Activated CD4-positive, alpha-beta T cell treated with anti-CD3 and anti-CD28 coated beads, Interleukin-2, amount 50 U/mL, for 4 hours (primary cell): ENCODE data around the gene CAMKMT.

ENCODE experiments used
- DNase-seq, 2 experiments: peaks; one replicate each; pipeline ENCODE4 v3.0.0-alpha.2; 2020

Gene CAMKMT

GRCh38 chr2:44706681-44707553 is 345.2 kb downstream of the CAMKMT start:
- DNase-seq = no peak

DNA sequence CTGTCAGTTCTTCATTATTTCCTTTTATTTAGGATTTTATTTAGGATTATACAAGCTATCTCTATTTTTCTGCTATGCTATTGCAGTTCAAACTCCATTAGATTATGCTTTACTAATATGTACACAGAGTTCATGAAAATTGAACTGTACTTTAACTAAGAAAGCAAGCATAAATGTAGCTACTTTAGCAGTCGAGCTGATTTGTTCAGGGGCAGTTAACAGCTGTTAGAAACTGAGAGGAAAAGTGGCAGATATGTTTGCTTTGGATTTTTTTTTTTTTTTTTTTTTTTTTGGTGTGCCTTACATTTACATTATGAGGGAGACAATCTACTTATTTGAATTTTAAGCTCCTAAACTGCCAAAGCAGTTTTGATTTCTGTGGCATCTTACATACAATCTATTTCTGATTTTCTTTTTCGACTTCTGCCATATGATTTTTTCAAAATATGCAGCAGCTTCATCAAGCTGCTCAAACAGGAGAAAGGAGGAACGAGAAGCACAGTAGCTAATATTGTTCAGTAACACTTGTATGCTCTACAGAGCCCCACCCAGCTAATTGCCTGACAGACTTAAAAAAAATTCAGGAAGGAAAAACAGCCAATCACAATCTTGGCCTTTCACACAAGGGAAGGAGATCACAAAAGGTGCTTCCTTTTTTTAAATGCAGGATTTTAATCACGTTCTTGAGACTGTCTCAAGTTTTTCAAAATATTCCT is 346.4 kb downstream of the CAMKMT start:
- no peak for DNase-seq

DNA sequence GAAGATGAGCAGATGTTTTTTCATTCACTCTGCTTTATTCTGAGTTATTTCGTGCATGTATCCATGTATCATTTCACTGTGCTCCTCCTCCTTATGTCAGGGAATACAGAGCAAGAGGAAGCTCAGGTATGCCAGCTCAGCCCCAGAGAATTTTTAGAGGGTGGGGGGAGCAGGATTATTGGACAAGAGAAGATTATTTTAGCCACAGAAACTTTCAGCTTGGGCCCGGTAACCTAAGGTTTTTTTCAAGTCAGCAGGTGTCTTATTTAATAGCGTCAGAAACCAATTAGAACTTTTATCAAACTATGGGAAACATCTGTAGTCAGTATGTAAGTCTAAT is 346.9 kb downstream of the CAMKMT start:
- DNase-seq = no peak

GRCh38 chr2:44713170-44713569 is 351.4 kb downstream of the CAMKMT start:
- DNase-seq = no peak

- DNase-seq = no peak
These were observed 353.9 kb downstream of the CAMKMT start for GRCh38 chr2:44715671-44716081.

GRCh38 chr2:44716131-44716530 is 354.4 kb downstream of the CAMKMT start:
- DNase-seq = no peak

DNA sequence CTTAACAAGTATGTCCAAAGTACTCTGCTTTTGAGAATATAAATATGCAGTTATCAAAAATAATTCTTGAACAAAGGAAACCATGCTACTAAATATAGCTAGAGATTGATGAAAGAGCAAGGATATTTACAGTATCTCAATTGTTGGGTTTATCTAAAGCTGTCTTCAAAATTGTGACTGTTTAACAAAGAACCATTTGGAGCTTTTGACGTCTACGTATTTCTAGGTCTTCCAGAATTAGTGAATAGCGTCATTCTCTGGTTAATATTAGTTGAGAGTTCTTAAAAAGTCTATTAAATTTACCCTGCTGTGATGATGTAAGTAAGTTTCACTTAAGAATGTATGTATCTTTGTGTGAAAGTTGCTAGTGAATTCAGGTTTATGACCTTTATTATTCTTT is 356.7 kb downstream of the CAMKMT start:
- DNase-seq = no peak

DNA sequence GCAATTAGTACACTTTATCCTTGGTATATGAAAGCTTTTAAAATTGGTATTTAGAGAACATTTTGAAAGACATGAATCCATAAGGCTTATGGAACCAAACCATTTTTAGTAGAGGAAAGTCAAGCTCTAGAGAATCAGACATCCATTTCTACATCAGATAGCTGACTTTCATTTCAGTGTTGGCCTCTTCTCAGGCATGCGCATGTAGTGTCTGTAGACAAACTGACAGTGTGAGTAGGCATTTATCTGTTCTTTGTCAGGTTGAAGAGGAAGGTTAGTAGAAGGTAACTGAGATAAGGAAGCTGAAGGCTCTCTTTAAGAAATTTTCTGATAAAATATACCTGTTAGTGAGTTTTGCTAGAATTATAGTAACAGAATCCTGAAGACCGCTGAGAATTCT is 357.8 kb downstream of the CAMKMT start:
- DNase-seq = no peak

GRCh38 chr2:44722026-44722625 is 360.4 kb downstream of the CAMKMT start:
- DNase-seq = no peak

- DNase-seq = no peak
These were observed 362.2 kb downstream of the CAMKMT start for GRCh38 chr2:44723921-44724320.

DNA sequence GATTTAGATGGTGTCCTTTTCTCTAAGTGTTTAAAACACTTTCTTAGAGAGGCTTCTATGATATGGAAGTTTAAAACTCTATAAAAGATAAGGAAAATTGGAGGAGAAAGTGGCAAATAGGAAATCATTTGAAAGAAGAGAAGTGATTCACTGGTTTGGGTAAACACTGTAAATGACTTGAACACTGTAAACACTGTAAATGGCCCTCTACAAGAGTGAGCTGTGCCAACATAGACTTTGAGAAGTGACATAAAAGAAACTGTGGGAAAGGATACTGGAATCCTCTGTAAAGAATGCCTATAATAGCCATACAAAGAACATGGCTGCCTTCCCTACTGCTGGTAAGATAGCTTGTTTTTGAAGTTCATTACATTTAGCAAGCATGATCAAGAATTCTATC is 368.8 kb downstream of the CAMKMT start:
- DNase-seq = no peak

- no peak for DNase-seq
These were observed 369.8 kb downstream of the CAMKMT start for GRCh38 chr2:44731505-44731904.

DNA sequence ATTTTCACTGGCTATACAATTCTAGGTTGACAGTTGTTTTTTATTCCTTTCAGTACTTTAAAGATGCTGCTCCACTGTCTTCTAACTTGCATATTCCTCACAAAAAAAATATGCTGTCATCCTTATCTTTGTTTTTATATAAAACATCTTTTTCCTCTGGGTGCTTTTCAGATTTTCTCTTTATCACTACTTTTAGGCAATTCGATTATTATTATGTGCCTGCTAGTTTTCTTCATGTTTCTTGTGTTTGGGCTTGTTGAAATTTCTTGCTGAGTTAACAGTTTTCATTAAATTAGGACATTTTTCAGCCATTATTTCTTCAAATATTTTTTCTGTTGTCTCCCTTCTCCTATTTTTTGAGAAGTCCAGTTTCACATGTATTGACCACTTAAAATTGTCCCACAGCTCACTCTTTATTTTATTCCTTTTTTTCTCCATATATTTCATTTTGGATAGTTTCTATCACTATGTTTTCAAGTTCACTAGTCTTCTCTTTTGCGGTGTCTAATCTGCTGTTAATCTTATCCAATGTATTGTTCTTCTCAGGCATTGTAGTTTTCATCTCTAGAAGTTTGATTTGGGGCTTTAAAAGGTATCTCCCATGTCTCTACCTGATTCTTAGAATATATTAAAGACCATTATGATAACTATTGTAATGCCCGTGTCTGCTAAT is 374.7 kb downstream of the CAMKMT start:
- DNase-seq = no peak

DNA sequence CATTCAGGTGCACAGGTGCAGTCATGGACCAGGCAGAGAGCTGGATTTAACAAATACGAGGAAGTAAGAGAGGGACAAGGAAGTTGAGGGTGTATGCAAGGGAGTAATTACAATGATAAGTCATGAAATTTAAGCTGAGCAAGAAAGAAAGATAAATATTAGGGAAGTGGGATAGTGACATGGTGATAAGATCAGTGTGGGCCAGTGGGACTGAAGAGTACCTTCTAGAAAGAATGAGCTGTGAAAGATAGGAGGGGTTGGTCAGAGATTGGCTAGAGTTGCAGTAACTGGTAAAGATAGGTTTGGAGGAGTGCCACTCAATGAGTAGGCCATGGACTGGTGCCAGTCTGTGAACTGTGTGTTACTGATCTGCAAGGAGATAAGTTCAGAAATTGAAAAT is 378.9 kb downstream of the CAMKMT start:
- DNase-seq = no peak

DNA sequence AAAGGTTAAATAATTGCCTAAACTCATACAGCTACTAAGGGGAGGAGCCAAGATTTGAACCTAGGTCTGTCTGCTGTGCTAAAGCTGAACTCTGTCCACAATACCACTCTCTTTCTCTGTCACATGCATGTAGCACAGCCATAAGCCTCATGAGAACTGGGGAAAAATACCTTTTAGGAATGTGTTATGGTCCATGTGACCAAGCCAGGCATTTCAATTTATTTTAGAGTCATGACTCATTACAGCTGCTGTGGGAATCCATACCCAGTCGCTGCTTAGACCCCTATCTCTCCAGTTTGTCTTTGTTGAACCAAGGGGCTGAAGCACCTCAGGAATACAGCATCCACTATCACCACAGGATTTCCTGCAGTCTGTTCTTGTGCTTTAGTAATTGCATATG is 379.8 kb downstream of the CAMKMT start:
- no peak for DNase-seq

DNA sequence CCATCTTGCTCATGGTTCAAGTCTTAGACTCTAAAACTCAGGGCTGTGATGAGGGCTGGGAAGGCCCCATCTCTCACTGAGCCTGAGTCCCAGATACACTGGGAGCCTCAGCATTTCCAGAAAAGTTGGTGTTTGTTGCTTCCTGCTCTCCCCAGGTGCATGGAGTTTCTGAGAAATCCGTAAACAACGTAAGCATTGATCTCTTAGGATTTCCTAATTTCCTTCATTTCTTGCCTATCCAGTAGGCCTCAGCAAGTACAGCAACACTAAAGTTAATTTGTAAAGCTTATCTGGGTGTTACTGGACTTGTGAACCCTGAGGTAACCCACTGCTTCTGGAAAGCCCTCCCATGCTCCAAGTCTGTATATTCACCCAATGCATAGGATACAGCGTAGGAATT is 380.3 kb downstream of the CAMKMT start:
- no peak for DNase-seq

DNA sequence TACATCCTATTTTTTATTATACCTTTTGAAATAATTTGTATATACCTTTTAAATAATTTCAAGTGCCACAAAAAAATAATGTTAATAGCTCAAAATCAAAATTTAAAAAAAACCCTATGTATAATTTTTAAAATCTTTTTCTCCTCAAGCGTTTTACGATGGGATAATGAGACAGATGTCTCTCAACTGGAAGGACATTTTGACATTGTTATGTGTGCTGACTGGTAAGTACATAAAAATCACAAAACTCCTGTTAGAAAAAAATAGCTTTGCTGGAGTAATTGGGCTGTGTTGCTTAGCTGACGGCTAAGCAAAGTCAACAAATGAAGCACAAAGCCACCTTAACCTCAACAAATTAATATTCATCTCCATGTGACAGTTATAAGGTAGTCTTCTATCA is 381.7 kb downstream of the CAMKMT start:
- no peak for DNase-seq

DNA sequence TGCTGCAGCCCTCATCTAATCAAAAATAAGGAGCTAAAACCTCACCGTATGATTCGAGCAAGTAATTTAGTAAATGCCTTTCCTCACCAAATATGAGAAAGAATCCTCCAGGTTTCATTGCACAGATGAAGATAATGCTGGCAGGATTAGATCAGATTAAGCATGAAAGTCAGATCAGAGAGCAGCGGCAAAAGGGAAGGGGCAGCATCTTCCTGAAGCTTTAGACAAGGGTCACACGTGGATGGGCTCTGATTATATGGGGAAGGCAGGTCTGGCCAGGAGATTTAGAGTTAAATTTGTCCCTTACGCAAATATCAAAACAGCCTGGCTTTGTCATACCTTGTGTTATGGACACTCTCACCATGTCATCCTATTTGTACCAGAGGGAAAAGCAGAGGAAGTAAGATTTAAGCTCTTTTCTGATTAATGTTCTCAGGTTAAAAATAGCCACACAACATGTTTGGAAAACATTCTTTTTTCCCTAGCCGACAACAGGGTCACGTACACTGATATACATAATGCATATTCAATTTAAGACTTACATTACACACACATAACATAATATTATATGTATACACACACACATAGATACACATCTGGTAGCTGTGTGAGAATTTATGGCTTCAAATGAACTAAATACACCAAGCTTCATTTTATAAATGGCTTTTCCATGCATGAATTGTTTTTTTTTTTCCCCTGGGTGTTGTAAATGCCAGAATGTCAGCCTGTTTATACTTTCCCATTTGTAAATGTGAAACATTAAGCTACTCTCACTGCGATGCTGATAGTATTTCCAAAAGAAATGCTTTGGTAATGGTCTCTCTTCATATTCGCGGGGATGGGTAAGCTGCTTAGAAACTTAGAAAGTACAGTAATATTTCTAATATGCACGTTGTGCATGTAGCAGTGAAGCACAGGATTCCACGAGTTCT is 383.5 kb downstream of the CAMKMT start:
- DNase-seq = no peak

DNA sequence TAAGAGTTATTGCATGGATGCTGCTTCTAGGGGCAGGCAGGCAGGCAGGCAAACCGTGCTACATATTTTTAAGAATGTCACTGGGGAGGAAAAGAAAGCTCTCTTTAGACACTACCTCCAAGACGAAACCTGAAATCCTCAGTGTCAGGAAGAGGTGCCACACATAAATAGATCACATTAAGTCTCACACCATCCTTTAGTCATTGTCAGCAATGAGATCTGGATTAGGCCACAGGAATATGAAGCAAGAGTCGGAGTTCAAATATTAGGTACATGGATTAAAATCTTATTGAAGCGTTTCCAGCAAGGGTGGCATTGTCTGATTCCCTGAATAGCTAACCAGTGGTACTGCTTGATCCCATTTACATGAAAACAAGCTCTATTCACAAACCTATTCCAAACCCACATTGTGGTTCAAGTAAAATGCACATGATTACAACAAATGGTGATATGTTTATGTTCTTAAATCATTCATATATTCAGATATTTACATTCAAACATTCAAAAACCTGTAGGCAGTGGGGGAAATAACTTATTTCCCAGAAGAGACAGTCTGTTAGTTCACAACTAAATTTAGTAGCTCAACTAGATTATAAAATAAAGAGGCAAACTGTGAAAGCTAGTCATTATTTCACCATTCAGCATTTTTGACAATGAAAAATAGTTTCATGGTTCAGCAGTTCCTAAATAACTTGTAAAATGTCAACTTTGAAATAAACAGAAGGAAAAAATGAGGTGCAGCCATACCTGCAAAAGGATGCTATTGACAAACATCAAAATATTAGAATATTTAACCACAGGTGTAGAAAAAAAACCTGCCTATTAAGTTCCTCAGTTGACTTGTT is 384.4 kb downstream of the CAMKMT start:
- no peak for DNase-seq

- no peak for DNase-seq
These were observed 385.3 kb downstream of the CAMKMT start for GRCh38 chr2:44746856-44747615.

GRCh38 chr2:44747794-44748193 is 386.0 kb downstream of the CAMKMT start:
- no peak for DNase-seq
